ENCODE data around the gene RNF215. TPM values are rescaled to one million over a fixed set of nuclear protein-coding genes. Genes with fewer than 3 reads are reported as not detected.

The RNF215 gene
- total RNA-seq, 1 experiment from 2014 or later = 12.8 TPM

DNA sequence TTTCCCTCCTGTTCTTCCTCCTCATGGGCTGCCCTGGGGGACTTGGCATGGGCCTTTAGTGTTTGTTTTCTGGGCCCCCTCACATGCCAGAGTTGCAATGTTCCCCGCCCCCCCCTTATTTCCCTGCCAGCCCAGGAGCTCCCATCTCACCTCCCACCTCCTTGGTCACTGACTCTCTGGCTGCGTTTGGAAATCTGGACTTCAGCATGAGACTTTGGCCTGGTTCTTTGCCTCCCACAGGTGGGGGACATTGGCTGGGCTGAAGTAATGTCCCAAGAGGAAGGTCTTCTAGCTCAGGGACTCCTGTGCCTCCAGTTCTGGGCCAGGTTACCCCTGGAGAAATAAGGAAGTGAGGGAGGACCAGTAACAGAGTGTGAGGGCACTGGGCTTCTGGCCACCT is 45.3 kb upstream of the RNF215 start:
- BruUV-seq (replicated peaks) = no TSS peak
- Mint-ChIP-seq H3K4me3 (ENCODE audit: unreplicated experiment) (no peak overlapping the region), H3K9me3 (ENCODE audit: unreplicated experiment) (no peaks in the 10 kb centered on the region), H3K27me3 (ENCODE audit: insufficient read depth, unreplicated experiment) (no peaks in the 10 kb centered on the region), H3K36me3 (ENCODE audit: insufficient read depth, unreplicated experiment) (no peaks in the 10 kb centered on the region), H3K4me1 (ENCODE audit: low read depth, unreplicated experiment) (peaks cover 14% of the 10 kb centered on the region), H3K27ac (ENCODE audit: unreplicated experiment) (no peak overlapping the region)
- intact Hi-C loops (cut with micrococcal nuclease; ENCODE audit: unreplicated experiment) = no loop called here
- CTCF ChIA-PET = interaction anchor here (0.6 to 1.1 kb wide), 4 partner anchors 13 to 145 kb away, joined by 3 read pairs; no protein-coding TSS in a partner anchor
- no peaks in the 10 kb centered on the region for H3K27me3 ChIP-seq (replicated peaks; ENCODE audit: control insufficient read depth, insufficient read depth, low read length)
- 0 out of 2 replicates have a peak, but pooled peaks cover 4% of the 10 kb centered on the region for H3K9me3 ChIP-seq
- TF ChIP-seq, protein P1, sequence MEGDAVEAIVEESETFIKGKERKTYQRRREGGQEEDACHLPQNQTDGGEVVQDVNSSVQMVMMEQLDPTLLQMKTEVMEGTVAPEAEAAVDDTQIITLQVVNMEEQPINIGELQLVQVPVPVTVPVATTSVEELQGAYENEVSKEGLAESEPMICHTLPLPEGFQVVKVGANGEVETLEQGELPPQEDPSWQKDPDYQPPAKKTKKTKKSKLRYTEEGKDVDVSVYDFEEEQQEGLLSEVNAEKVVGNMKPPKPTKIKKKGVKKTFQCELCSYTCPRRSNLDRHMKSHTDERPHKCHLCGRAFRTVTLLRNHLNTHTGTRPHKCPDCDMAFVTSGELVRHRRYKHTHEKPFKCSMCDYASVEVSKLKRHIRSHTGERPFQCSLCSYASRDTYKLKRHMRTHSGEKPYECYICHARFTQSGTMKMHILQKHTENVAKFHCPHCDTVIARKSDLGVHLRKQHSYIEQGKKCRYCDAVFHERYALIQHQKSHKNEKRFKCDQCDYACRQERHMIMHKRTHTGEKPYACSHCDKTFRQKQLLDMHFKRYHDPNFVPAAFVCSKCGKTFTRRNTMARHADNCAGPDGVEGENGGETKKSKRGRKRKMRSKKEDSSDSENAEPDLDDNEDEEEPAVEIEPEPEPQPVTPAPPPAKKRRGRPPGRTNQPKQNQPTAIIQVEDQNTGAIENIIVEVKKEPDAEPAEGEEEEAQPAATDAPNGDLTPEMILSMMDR (IDR thresholded peaks at IDR 0.05; ENCODE audit: insufficient read depth in 1 of 2, low read depth in 1 of 2, low read length in 1 of 2, severe bottlenecking in 1 of 2, unreplicated experiment in 1 of 2) = no peak
- DNase-seq = no peak
- no peaks in the 10 kb centered on the region; the same call in 1 of the 2 replicates for H3K36me3 ChIP-seq (ENCODE audit: control insufficient read depth, insufficient read depth, low read length)
- H3K4me3 ChIP-seq (ENCODE audit: low read depth, low read length) = no peak overlapping the region
- POLR2A ChIA-PET = interaction anchor here (0.5 kb wide), 1 partner anchor 31 kb away, joined by 3 read pairs; no protein-coding TSS in a partner anchor
- H3K4me1 ChIP-seq = peaks cover 13% of the 10 kb centered on the region

DNA sequence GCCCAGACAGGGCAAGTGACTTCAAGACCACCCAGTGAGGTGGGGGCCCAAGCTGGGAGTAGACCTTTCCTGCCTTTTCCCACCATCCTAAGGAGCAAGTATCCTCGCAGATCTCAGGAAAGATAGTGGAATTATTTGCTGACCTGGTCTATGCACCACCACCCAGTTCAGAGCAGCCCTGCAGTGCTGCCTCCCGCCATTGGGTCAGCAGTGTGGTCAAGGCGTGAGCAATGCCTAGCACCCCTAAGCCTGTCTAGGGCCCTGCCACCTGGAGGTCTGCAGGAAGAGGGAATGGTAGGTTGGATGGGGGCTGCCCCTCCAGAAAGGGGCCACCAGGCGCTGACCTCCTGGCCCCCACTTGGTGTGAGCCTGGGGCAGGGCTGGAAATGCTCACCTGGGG is 44.9 kb upstream of the RNF215 start:
- H3K4me3 Mint-ChIP-seq (ENCODE audit: unreplicated experiment) = no peak overlapping the region
- no peaks in the 10 kb centered on the region for H3K9me3 Mint-ChIP-seq (ENCODE audit: unreplicated experiment)
- H3K36me3 Mint-ChIP-seq (ENCODE audit: insufficient read depth, unreplicated experiment) = no peaks in the 10 kb centered on the region
- POLR2A ChIA-PET = no interaction called here
- DNase-seq = no peak
- BruUV-seq (replicated peaks) = no TSS peak
- TF ChIP-seq, protein P1 (IDR thresholded peaks at IDR 0.05; ENCODE audit: insufficient read depth in 1 of 2, low read depth in 1 of 2, low read length in 1 of 2, severe bottlenecking in 1 of 2, unreplicated experiment in 1 of 2) = no peak
- Histone ChIP-seq H3K9me3 (0 out of 2 replicates have a peak, but pooled peaks cover 4% of the 10 kb centered on the region), H3K27me3 (replicated peaks; ENCODE audit: control insufficient read depth, insufficient read depth, low read length) (no peaks in the 10 kb centered on the region), H3K4me3 (ENCODE audit: low read depth, low read length) (no peak overlapping the region), H3K36me3 (ENCODE audit: control insufficient read depth, insufficient read depth, low read length) (no peaks in the 10 kb centered on the region; the same call in 1 of the 2 replicates), H3K4me1 (peaks cover 13% of the 10 kb centered on the region)
- no peaks in the 10 kb centered on the region for H3K27me3 Mint-ChIP-seq (ENCODE audit: insufficient read depth, unreplicated experiment)
- CTCF ChIA-PET = interaction anchor here (0.6 to 1.1 kb wide), 2 partner anchors 13 to 41 kb away, joined by 3 read pairs; no protein-coding TSS in a partner anchor
- H3K27ac Mint-ChIP-seq (ENCODE audit: unreplicated experiment) = no peak overlapping the region
- peaks cover 14% of the 10 kb centered on the region for H3K4me1 Mint-ChIP-seq (ENCODE audit: low read depth, unreplicated experiment)
- intact Hi-C loops (cut with micrococcal nuclease; ENCODE audit: unreplicated experiment) = no loop called here

DNA sequence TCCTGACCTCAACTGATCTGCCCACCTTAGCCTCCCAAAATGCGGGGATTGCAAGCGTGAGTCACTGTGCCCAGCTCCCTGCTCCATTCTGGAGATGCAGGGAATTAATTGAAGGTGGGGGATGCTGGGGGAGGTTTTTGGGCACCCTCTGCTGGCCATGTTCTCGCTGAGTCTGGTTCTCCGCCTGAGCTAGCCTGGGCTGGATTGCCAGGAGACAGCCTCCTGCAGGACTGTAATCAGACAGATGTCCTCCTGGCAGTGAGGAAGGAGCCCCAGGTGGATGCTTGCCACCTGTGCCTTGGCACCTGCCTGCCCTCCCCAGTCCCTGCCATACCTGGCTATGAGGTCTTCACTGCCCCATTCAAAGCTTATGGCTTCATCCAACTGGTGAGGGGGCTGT is 43.7 kb upstream of the RNF215 start:
- ChIA-PET CTCF (interaction anchor here (0.7 to 1.2 kb wide), 2 partner anchors 9 to 39 kb away, joined by 3 read pairs; no protein-coding TSS in a partner anchor), POLR2A (no interaction called here)
- H3K36me3 ChIP-seq (ENCODE audit: control insufficient read depth, insufficient read depth, low read length) = no peaks in the 10 kb centered on the region; the same call in 1 of the 2 replicates
- TF ChIP-seq, protein P1 (IDR thresholded peaks at IDR 0.05; ENCODE audit: insufficient read depth in 1 of 2, low read depth in 1 of 2, low read length in 1 of 2, severe bottlenecking in 1 of 2, unreplicated experiment in 1 of 2) = no peak
- H3K9me3 Mint-ChIP-seq (ENCODE audit: unreplicated experiment) = no peaks in the 10 kb centered on the region
- H3K36me3 Mint-ChIP-seq (ENCODE audit: insufficient read depth, unreplicated experiment) = no peaks in the 10 kb centered on the region
- no peaks in the 10 kb centered on the region for H3K27me3 Mint-ChIP-seq (ENCODE audit: insufficient read depth, unreplicated experiment)
- no peak overlapping the region for H3K27ac Mint-ChIP-seq (ENCODE audit: unreplicated experiment)
- intact Hi-C loops (cut with micrococcal nuclease; ENCODE audit: unreplicated experiment) = no loop called here
- H3K4me3 ChIP-seq (ENCODE audit: low read depth, low read length) = no peak overlapping the region
- DNase-seq = no peak
- H3K4me3 Mint-ChIP-seq (ENCODE audit: unreplicated experiment) = no peak overlapping the region
- 0 out of 2 replicates have a peak, but pooled peaks cover 4% of the 10 kb centered on the region for H3K9me3 ChIP-seq
- H3K27me3 ChIP-seq (replicated peaks; ENCODE audit: control insufficient read depth, insufficient read depth, low read length) = no peaks in the 10 kb centered on the region
- peaks cover 13% of the 10 kb centered on the region for H3K4me1 ChIP-seq
- peaks cover 11% of the 10 kb centered on the region for H3K4me1 Mint-ChIP-seq (ENCODE audit: low read depth, unreplicated experiment)
- no TSS peak for BruUV-seq (replicated peaks)

All from Caco-2 (cell line).